Measurements from ENCODE around the gene FREY1.
A peak's percentile ranks its signal among the peaks of the same experiment; 100 is the strongest.

Gene FREY1

DNA sequence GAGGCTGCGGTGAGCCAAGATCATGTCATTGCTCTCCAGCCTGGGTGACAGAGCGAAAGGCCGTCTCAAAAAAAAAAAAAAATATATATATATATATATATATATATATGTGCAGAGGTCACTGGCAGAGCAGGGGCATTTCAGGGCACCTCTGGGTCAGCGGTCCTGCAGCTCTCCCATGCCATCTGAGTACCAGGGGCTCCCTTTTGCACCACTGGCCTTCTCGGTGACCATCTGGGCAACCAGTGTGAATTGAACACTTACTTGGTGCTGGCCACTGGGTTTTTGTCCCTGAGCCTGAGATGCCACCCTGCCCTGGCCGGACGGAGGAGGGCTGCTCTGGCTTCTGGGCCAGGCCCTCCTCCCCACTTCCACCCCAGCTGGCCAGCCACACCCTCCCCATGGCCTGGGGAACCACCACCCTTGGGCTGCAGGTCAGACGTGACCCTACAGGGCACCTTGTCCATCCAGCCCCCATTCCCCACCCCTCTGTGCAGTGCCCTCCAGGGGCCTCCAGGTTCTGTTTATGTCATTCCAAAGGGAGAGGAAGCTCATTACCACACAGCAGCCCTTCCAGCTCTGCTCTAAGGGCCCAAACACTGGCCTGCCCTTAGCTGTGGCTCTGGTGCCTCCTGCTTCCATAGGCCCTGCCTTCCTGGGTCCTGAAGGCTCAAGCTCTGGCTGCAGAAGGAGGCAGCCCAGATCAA, 11.4 kb downstream of the FREY1 start:
- DNase-seq (ENCODE audit: low read depth, low spot score): no peak

DNA sequence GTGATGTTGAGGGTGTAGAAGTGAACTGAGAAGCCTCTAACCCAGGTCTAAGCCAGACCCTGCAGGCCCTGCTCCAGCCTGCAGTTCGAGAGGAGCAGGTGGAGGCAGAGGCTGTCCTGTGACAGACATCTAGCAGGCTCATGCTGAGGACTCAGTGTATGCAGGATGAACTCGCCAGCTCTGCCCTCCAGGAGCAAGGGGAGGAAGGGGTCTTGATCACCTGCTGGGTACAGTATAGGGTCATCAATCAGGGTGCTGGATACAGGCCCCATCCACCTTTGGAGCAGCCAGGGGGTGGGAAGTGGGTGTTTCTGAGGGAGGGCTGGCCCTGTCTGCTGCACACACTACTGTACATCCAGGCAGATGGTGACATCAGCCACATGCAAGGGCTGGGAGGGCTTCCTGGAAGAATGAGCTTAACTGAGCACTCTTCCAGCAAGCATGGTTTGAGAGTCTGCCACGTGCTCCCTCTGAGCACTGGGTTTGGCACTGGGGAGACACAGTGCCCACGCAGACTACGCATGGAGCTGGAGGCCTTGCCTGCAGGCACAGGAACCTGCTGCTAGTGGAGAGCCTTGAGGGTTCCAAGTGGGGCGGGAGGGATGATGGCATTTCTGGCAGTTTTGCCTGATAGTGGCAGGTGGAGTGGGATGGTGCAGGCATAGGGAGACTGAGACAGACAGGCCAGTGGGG, 12.4 kb downstream of the FREY1 start:
- DNase-seq (ENCODE audit: low read depth, low spot score): no peak

DNA sequence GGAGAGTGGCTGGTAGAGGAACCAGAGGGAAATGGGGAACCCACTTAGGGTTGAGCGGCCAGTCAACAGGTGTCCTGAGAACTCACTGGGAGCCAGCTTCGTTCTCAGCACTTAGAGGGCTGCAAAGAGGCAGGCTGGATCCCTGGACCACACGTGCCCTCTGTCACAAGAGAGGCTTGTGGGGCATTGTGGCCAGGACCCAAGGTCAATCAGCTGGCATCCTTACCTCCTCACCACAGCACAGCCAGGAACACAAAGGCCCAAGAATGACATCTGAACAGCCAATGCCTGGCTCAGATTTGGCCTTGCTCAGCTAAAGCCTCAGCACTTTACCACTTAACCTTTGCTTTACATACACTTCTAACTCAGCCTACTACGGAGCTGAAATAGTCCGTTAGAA, 14.2 kb downstream of the FREY1 start:
- DNase-seq (ENCODE audit: low read depth, low spot score): no peak

DNA sequence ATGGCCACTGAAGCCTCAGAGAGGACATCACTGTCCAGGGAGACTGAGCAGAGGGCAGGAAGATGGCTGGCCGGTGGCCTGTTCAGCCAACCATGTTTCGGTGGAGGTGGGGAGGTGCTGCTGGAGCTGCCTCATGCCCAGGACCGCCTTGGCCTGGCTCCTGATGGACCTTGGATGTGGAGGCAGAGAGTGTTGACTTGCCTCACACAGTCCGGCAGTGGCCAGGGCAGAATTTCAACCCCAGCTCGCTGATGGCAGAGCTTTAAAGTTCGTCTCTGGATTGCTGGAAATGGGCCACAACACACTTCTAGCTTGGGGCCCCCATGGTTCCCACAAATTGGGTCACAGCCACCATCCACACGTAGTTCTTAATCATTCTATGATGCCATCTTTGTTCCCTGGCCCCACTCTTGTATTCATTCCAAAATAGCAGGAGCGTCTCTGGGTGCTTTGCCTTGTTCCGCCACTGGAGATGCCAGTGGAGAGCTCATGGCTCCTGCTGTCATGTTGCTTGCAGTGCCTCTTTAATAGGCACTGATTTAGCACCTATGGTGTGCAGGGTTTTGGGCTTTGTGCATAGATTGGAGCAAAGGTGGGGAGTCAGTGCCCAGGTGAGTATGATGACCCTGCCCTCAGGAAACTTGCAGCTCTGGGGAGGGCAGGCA, 16.1 kb downstream of the FREY1 start:
- no peak for DNase-seq (ENCODE audit: low read depth, low spot score)

DNA sequence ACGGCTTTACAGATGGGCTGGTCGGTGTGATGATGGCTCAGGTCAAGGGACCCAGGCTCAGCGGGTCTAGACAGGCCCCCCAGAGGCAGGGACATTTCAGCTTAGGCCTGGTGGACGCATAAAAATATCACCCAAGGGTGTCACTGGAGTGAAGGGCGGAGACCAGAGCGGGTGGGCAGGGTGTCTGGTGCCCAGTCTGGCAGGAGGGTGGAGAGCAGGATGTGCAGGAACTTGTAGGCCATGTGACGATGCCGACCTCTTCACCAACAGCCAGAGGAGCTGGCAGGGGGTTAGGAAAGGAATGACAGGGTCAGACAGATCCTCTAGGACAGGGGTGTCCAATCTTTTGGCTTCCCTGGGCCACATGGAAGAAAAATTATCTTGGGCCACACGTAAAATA, 17.1 kb downstream of the FREY1 start:
- DNase-seq (ENCODE audit: low read depth, low spot score): no peak

DNA sequence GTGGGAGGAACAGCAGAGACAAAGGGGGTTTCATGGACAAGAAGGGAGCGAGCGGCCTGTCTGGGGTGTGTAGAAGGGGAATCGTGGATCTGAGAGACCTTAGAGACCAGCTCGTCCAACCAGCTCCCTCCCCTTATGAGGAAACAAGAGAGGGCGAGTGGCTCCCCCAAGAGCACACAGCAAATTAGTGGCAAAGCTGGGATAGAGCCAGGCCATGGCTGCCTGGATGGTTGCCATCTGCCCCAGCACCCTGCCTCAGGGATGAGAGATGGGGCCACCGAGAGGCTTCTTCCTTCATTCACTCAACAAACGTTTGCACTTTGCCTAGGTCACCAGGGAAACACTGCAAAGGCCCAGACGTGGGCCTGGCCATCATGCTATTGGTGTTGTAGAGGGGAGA, 17.5 kb downstream of the FREY1 start:
- no peak for DNase-seq (ENCODE audit: low read depth, low spot score)

DNA sequence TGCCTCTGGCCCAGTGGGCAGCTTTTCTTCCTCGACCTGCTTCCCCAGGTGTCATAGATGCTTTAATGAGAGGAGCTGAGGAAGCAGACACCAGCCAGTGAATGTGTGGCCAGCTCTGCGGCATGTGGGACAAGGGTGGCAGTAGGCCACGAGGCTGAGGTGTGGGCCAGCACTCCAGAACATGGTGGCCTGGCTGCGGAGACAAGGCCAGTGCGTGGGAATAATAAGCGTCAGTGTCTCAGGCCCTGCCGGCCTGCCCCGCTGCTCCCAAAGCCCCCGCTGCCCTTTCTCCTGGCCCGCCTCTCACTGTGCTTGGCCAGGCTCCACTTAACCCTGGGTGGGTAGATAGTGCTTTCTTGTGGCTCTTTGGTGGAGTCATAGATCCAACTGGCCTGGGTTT, 19.5 kb downstream of the FREY1 start:
- DNase-seq (ENCODE audit: low read depth, low spot score): no peak

DNA sequence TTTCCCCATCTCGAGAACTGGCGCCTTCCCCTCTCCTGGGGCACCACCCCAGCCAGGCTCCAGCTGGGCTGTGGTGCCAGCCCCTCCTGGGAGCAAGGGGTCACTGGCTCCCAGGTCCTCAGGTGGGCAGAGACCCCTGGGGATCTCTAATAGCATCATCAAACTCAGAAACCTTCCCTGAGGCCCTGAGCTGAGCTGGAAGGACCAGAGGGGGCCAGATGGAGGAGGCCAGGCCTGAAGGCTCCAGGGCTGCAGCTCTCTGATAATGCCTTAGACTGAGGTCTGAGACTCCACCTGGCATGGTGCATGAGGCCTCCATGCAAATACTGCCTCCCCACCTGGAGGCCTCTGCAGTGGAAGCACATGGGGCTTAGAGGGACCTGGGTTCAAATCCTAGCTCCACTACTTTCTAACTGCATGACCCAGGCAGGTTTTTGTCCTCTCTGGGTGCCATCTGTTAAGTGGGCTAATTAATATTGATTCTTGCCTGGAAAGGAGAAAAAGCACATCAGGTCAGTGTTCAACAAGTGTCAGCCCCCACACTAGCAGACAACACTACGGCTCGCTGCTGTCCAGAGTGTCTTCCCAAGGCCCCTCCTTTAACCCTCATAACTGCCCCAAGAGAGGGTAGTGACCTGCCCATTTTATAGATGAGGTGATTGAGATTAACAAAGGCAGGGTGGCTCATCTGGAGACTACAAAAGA, 20.1 kb downstream of the FREY1 start:
- DNase-seq (ENCODE audit: low read depth, low spot score): no peak

DNA sequence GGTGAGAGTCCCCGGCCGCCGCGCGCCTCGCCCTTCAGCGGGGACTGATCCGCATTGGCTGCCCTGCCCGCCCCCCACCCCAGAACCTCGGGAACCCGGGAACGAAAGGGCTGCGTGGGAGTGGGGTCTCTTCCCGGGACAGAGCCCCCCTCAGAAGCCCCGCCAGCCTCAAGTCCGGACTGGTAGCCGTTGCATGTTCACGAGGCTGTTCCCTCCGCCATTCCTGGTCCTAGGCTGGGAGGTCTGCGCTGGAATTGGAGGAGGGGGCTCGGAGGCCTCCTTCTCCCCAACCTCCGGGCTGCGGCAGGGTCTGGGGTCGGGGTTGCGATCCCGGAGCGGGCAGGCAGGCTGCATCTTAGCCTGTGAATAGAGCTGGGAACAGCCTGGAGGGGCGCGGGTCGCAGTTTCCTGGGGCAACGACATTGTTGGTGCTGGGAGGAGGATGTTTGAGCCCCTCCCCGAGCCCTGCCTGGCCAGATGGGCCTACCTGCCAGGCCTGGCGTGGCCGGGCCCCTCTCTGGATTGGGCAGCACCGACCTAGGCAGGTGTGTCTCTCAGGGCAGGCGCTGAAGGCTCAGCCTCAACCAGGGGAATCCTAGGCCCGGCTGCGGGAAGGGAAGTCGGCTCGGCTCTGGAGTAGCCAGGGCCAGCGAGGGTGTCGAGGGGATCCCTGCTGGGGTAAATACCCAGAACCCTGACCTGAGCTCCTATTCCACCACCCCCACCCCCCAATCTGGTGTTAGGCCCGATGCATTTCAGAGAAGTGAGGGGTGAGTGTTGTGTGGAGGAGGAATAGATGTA, 20.9 kb downstream of the FREY1 start:
- no peak for DNase-seq (ENCODE audit: low read depth, low spot score)

DNA sequence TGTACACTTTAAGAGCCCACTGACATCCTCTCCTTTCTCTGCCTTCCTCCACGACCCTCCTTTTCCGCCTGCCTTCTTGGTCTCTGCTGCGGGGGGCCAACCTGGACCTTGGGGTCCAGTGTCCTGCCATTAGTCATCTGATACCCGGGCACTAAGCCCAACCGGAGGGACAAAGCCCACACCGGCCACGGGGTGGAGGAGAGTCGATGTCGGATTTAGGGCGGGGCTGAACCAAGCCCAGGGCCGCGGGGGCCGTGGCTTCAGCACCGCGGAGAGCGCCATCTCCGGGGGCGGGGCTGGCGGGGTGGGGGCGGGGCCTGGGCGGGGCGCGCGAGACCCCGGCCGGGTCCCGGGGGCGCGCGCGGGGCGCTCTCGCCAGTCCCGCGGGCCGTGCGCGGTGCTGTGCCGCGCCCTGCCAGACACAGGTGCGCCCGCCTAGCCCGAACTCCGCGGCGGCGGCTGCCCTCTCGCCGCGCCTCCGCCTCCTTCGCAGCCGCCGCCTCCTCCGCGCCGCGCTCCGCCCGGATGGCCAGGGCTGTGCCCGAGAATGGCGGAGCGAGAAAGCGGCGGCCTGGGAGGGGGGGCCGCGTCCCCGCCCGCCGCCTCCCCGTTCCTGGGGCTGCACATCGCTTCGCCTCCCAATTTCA, 21.7 kb downstream of the FREY1 start, which contains the start of gene MAPK8IP1:
MAPK8IP1 (plus strand) TSS at position 378 of the 647 bp plus-strand sequence; CDS start at position 548, 170 bp downstream.
- peak; percentile 71 for DNase-seq (ENCODE audit: low read depth, low spot score)

DNA sequence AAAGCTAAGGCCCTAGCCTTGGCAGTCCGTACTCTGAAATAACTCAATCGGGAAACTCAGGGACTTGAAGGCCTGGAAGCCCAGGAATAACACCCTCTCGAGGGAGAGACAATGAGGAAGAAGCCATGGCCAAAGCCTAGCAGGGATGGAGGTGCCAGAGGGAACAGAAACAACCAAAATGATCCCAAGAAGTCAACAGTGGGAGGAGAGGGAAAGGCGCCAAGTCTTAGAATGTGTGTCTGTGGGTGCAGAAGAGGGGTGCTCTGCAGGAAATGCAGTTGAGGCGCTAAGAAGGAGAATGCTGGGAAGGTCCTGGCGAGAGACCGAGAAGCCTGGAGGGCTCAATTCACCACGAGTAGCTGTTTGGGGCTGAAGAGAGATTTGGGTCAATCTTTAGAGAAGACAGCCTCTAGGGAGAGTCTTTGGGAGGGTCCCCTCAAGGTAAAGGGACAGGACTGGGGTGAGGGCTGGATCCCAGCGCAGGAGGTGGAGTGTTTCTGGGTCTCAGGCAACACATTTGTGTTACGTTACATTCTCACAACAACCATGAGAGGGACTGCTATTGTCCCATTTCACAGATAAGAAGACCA, 22.4 kb downstream of the FREY1 start:
- no peak for DNase-seq (ENCODE audit: low read depth, low spot score)

DNA sequence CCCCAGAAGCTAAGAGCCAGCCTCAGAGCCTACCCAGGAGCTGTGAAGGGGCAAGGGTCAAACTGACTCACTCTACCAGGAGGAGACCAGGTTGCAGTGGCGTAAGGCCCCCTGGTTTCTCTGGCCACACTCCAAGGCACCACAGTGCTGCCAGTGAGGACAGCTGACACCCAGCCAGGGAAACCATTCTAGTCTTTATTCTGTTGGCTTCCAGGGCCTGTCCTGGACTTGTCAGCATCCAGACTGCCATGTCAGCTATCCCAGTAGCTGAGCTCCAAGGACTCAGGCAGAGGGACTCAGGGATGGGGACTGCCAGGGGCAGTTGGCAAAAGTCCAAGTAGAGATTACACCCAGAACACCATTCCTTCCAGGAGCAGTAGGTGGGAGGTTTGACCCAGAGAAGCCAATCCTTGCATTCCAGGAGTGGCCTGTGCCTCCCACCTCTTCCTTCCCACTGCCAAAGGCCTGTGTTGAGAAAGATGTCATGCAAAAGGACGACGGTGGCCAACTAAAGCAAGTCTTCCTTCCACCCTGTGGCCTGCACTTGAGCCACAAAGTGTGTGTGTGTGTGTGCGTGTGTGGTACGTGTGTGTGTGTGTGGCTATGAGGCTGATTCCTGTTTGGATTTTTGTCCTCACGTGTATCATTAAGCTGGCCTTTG, 25.2 kb downstream of the FREY1 start:
- DNase-seq (ENCODE audit: low read depth, low spot score): no peak

DNA sequence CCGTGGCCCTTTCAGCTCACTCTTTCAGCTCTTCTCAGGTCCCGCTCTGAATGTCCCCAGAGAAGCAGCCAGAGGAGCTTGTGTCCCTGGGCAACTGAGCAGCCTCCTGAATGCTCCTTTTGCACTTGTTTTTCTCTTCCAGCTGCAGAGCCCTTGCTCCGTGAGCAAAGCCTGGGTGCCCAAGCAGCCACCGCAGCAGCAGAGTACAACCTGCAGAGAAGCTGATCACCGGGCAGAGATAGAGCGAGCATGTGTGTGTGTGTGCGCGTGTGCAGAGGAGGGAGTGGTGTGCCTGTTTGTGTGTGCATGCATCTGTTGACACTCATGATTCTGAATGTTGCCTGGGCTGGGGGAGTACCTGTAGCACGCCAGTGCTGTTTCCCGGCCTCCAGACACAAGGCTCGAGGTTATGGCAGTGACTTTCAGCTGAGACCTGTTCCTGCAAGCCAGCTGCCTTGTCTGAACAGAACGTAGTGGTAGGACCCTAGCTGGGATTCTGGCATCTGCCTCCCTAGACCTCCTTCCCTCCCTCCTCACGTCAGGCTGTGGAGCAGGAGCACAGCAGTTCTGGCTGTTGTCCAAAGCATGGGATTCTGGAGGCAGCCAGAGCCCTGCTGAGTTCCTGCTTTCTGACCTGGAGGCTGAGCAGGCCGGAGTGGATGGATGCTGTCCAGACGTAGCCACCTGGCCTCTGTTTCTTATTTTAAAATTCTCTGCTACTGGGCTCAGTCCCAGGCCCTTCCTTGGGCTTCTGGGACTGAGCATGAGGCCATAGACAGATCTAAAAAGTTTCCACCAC, 26.1 kb downstream of the FREY1 start:
- no peak for DNase-seq (ENCODE audit: low read depth, low spot score)

DNA sequence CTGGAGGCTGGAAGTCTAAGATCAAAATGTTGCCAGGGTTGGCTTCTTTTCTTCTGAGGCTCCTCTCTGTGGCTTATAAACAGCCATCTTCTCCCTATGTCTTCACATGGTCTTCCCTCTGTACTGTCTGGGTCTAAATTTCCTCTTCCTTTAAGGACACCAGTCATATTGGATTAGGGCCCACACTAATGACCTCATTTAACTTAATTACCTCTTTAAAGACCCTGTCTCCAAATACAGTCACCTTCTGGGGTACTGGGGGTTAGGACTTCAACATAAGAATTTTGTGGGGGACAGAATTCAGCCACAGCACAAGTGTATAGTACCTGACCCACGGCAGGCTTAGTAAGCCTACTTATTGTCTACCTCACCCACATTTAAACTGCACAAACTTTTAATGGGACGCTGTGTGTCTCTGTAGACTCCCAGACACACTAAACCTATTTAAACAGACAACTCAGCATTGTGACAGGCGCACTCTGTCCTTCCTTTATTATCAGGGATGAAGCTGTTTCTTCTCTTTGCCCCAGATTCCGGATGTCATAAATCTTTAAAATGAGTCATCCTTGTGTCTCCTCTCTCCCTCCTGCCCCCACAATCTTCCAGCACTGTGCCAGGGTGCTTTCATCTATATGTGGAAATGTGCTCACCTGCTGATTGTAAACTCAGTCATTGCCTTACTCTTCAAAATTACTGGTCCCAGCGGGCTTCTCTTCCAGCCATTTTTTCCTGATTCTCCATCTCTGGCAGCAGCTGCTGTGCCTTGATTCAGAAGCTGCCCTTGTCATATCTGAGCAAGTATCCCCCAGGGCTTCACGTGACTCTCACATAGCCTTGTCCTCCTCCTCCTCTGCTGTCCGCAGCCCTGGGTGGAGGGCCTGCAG, 27.0 kb downstream of the FREY1 start:
- DNase-seq (ENCODE audit: low read depth, low spot score): no peak

DNA sequence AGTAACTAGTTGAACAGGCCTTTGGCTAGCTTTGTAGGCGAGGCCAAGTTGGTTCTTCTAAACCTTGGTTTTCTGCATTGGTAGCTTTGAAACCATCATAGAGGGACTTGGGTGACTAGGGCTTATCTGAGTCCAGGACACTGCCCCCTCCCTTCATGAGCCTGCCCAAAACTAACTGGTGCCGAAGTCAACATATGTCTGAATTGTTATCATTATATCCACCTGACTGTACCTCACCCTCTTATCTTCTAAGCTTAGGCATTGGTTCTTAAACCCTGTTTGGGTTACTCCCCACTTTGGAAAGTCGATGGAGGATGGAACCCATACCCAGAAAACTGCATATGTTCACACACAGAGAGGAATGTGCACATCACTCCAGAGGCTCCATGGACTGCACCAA, 29.2 kb downstream of the FREY1 start:
- DNase-seq (ENCODE audit: low read depth, low spot score): no peak

DNA sequence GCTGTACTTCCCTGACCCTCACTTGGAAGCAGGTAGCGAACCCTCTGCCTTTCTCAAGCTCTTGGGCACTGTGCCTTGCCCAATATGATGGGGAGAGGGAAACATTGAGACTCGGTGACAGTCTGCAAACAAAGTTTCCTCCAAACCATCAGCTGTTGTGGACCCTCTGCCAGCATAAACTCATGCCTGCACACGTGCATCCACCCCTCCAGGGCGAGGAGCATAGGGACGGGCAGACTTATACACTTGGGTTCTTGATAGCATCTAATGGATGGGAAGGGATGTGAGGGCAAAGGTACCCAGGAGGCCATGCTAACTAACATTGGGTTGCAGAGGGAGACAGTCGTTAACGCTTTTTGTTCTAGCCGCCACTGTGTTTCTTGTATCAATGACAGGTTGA, 29.9 kb downstream of the FREY1 start:
- DNase-seq (ENCODE audit: low read depth, low spot score): no peak

DNA sequence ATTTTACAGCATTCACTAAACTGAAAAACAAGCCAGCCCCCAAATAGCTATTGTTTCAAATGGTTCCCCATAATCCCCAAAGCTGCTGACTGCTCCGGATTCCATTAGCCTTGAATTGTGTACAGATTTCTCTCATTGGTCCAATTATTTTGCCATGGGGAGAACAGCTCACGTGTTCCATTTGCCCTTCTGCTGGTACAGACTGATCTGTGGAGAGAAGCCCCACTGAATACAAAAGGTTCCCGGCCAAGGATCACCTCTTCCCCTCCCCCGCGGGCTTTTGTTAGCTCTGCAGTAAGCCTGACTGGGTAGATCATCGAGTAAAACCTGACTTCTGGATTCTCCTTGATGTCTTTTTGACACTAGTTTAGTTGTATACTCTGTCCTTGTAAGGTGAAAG, 30.7 kb downstream of the FREY1 start:
- DNase-seq (ENCODE audit: low read depth, low spot score): no peak
